ENCODE measurements around the gene TBL1Y. TPM values are rescaled to one million over a fixed set of nuclear protein-coding genes. Genes with fewer than 3 reads are reported as not detected.
"Not testable (repeated sequence)": the region's sequence is repeated elsewhere in the genome, so short reads cannot be mapped to it uniquely, and the experiment has no call there.

The TBL1Y gene
- total RNA-seq, 1 donor from 2014 or later: not detected

DNA sequence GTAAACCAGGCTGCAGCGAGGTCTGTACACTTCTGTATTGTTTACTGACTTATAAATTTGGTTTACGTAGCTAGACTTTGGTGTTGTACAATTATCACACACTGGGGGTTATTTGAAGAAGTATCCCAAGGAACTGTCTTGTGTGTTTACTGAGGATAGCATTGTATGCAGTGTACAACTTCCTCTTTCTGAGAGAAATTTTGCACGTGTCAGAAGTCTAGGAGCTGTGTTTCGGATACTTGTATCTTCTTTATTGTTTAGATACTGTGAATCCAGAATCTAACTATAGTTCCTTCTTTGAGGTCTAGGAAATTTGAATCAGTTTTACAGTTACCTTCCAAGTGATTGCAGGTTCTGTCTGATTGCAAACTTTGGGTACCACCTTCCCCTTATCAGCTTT, 64.5 kb downstream of the TBL1Y start:
- no peak for DNase-seq

DNA sequence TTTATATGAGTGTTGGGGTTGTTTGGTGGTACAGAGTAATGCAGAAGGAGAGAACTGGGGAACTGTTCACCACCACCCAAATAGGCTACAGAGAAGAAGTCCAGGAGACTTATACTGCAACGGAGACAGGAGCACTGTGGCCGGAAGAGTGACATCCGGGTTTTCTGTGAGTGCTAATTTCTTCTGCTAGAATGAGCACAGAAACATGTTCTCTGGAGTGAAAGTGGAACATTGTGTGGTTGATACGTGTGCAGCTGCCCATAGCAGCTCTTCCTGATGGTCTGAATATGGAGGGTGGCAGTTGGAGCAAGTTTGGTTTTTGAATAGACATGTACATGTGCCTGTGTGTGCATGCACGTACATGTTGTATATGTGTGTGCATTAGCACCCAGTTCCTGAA, 67.3 kb downstream of the TBL1Y start:
- DNase-seq: no peak

DNA sequence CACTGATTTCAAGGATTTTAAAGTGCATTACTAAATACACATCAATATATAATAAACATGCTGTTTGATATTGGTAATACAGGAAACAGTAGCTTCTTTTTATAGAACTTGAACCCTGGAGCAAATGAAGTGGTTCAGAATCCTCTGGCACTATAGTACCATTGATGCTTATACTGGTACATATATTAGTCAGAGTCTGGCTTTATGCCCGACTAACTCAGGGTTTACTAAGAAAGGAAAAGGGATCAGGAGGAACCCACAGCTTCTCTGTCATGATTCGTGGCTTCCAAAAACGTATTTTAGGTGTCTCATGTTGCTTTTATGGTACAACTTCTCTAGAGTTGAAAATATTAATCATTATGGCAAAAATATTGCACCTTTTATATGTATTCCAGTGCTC, 72.7 kb downstream of the TBL1Y start:
- no peak for DNase-seq

DNA sequence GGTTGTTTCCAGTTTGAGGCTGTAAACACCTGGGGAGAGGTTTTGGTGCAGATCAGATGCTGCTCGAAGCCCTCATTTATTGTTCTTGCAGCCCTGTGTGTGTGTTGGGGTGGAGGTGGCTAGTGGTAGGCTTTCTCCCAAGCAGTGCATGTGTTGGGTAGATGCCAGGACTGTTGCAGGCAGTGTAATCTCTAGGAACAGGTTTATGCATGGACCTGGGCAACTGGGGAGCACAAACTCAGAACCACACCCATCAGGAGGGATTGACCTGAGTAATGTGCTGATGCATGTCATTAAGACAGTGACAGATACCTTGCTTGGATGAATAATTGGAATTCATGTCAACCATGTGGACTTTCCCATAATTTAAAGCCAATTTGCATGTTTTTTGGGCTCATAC, 77.3 kb downstream of the TBL1Y start:
- DNase-seq: no peak

DNA sequence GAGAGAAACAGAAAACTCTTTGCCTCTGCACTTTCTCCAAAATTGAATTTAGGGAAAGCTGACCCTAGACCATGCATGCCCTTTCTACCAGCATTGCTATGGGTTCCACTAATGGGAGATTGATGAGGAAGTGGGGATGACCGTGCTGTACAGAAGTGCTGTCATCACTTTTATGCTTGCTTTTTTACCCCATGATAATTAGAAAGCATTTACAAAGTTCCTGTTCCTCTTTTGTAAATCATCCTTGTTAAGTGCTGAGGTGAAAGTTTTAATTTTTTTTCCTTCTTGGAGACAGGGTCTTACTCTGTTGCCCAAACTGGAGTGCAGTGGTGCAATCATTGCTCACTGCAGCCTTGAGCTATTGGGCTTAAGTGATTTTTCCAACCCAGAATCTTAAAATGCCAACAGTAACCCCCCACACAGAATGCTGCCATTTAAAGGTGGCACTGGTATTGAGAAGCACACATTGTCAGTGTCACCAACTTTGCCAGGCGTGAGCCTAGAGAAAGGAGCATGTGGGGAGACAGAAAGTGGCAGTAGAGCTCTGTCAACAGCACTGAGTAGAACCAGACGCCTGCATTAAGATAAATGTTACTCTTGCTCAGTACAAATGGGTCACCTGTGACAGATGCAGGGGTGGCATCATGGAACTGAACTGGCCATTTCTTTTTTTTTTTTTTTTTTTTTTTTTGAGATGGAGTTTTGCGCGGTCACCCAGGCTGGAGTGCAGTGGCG, 79.6 kb downstream of the TBL1Y start:
- no peak for DNase-seq

DNA sequence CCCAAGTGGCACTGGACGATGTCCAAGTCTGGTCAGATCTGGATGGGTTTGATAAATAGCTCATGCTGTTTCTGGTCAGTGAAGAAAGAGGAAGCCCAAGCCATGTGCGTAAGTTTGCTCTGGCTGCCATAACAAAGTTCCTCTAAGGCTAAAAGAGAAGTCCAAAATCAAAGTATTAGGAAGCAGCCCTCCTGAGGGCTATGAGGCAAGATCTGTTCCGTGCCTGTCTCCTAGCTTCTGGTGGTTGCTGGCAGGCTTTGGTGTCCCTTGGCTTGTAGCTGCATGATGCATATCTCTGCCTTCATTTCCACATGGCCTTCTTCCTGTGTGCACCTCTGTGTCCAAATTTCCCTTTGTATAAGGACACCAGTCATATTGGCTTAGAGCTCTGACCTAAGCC, 81.5 kb downstream of the TBL1Y start:
- no peak for DNase-seq

DNA sequence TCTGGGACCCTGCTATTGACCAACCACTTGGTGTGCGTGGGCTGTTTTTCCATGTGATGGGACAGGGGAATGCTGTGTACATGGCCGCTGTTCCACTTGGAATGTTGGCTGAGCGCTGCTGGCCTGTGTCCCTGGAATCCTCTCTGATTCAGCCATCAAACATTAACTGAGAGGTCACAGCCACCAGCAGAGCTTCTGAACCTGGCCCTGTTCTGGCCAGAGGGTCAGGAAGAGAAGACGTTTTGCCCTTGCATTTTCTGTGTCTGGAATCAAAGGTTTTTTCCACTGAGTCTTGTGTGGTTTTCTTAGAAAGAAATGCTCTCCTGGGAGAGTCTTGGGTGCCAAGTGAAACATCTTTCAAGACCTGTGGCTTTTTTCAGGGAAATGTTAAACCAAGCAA, 85.5 kb downstream of the TBL1Y start:
- no peak for DNase-seq

DNA sequence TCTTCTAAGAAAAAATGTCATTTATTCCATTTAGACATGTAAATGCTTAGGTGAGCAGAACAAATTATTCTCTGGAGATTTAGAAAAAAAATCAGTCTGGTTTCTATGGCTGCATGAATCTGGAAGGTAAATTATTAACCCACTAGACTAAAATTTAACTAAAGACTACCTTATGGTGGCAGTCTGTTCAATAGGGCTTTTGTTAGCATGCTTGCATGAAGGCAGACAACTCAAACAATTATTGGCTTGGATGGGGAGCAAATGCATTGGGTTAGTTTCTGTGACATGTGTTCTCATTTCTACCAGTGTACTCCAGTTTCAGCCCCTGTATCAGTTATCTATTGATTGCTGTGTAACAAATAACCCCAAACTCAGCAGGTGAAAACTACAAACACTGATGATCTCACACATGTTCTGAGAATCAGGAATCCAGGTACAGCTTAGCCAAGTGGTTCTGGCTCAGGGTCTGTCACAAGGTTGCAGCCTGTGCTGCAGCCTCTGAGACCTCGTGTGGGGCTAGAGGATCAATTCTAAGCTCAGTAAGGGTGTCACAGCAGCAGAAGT, 87.1 kb downstream of the TBL1Y start:
- DNase-seq: no peak

DNA sequence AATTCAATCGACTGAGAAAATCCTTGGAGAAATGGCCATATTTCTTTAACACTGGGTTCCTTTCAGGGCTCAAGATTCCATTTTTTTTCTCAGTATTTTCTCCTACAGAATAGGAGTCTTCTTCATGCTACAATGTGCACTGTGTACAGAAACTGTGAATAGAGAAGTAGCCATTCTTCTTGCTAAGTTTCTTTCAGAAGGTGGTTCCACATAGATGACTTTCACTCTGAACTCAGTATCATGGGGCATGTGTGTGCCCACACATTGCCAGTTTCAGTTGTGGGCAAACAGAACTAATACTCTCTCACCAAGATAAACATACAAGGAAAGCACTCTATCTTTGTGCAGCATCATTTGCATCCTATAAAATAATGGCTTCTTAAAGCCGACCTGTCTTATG, 89.4 kb downstream of the TBL1Y start:
- DNase-seq: no peak

DNA sequence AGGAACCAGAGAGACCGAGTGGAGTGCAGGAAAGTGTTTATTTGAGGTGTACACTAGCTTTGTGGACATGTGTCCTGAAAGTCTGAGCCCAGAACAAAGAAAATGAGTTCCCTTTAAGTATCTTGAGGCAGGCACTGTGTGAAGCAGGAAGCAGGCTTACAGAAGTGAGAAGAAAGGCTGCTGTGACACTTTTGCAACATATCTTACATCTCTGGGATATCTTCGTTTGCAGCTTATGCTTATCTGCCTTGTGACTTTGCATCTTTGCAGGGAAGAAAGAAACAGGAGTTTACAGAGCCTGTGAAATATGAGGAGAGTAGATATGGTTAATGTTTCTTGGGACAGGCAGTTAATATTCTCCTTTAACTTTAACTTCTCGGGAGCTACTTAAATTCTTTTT, 92.1 kb downstream of the TBL1Y start:
- no peak for DNase-seq

DNA sequence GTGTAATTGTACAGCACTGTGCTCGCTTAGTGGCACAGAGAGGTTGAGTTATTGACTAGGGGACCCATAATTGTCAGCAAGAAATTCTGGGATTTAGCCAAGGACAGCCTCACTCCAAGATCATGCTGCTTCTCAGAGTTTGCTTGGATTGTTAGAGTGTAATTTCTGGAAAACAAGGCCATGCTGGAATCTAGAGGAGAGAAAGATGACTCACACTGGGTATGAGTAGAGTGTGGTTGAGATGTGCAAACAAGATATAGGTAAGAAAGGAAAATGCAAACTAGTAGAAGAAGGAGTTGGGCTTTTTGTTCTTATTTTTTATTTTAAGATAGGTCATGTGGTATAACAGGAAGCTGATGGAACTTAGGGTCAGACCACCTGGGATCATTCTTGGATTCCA, 97.4 kb downstream of the TBL1Y start:
- no peak for DNase-seq

DNA sequence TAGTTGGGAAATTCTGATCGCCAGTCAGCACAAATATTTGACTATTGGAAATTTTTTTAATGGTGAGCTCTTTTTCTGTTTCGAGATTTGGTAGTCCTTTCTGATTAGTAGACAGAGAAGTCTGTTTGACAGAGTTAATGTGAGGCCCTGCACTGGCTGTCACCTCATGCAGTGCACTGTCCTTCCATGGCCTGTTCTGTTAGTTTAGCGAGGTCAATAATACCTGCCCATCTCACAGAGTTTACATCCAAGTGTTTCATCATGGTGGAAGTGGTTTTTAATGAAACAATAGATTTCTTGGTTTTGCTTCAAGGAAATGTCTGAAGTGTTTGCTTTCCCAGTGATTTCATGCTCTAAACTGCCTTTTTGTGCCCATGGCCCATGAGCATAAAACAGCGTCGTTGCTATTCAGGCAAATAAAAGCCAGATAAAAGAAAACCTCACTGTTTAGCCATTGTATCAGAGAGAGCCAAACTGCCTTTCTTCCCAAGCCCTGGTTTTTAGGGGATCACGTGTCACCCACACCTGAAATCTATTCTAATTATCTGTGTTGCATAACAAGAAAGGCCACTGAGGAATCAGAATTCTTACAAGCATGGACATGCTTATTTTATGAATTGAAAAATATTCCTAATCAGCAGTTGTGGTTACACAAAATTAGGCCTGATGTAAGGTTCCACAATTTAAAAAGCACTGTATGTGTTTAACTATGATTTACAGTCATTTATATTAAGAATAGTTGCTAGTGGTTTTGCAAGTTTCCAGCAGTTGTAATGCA, 98.3 kb downstream of the TBL1Y start:
- no peak for DNase-seq

DNA sequence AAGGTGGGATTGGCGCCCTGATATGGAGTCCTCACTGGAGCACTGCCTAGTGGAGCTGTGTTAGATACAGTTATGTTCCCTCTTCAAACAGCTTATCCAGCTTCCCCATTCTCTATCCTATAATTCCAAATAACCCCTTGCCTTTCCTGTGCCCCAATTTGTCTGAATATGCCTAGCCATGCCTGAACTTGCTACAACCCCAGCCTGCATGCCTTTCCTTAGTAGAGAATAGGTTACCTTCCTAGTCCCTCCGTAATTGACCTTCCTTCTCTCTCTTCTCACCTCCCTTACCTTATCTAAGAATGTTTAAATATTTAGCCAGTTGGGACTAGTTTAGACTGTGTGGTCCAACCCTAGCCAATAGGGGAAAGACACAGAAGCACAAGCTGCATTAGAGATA, 102.6 kb downstream of the TBL1Y start:
- DNase-seq: no peak

DNA sequence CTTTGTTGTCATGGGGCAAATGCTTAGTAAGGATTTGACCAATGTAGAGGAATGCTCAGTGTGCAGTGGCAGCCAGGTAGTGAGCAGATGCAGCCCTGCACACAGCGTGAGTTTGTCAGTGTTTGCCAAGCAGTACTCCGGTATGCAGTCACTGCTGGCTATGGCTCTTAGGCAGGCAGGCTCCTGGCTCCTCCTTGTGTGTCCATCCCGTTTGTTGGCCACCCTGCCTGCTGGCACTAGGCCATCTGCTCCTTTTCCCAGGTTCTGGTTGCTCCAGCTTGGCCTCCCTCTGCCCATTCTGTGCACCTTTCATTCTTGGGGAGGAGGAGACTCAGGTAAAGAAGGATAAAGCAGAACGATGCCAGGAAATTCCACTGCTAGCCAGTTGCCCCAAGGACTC, 106.0 kb downstream of the TBL1Y start:
- no peak for DNase-seq

DNA sequence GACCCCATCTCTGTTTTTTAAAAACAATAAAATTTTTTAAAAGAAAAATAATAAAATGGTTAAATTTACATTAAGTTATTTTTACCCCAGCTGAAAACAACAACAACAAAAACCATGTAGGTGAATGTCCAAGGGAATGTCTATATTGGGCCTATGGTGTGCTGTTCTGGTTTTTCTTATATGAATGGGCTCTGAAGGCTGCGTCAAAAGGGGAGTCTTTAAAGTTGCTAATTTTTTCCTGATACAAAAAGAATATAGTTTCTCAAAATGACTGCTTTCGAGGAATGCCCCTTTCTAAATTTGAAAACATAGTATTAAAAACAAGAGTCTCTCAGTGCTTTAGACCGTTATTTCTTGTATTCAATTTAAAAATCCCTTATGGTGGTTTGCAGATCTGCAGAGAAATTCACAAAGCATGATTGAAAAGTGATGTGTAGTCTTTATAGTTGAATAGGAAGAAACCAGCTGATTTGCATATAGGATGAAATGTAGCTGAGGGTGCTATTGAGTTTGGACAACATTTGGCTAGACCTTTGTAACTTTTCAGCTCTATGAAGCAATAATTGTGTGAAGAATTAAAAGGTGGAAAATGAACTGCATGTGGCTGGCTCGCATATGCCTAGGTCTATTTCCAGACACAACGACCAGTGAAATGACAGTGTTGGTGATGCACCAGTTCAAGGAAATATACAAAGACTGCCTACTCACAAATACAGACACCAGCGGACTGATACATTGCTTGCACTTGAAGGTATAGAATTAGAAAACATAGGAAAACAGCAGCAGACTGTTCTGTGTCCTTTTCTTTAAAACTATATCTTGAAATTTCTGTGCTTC, 107.0 kb downstream of the TBL1Y start:
- no peak for DNase-seq

DNA sequence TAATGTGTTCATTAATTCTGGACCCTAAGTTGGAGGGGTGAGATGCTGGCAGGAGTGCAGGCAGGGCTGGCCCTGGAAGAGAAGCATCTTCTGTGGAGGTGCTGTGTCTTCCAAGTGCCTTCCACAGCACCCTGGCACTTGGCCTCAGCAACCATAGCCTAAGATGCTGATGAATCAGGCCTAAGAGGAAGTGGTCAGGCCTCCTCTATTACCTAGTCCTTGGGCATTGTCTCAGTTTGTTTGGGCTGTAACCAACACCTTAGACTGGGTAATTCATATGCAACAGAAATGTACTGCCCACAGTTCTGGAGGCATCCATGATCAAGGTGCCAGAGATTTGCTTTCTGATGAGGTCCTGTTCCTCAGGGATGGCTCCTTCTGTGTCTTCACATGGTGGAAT, 128.5 kb downstream of the TBL1Y start:
- no peak for DNase-seq

DNA sequence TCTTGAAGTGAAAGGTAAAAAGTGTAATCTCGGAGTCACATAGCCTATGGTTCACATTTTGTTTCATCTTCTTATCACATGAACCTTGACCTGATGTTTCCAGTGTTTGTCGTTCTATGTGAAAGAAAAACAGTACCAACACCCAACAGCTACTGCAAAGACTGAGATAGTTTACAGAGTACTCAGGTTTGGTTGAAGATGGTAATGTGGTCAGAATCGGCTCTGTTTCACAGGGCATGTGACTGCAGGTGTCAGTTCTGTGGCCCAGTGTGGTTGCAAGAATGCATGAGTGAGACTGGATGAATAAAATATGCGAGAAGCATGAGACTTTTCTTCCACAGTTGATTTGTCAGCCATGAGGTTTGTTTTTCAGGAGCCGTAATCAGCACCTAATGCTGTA, 130.2 kb downstream of the TBL1Y start:
- DNase-seq: no peak

DNA sequence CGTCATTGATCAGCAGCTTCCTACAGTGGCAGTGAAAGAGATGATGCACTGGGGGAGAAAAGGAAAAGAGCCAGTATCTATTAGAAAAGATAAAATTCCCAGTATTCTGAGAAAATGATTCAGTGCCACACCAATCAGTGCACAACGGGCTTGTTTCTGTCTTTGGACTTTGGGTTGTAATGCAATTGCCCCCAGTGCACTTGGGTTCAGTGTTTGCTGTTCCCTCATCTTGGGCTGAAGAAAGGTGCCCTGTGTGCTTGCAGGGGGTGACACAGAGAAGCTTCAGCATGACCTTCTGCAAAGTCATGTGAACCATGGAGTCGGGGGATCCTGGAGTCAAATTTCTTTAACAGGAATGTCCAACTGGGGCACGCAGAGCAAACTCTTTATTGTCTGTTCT, 131.5 kb downstream of the TBL1Y start:
- no peak for DNase-seq

DNA sequence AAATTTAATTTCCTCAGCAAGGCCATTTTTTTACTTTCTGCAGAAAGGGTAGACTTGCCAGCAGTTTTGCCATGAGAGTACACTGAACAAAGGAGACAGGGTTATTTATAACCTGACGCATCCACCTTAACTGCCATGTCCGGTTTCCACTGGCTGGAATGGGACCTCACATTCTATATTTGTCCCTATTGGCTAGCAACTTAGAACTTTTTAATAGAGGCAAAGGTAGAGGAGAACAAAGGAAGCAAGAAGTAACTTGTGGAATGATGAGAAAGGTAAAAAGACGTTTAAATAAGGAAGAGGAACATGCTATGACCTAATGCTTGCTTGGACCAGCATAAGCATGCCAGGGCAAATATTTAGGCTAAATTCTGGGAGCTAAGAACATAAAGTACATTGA, 142.0 kb downstream of the TBL1Y start:
- DNase-seq: not testable (repeated sequence)

DNA sequence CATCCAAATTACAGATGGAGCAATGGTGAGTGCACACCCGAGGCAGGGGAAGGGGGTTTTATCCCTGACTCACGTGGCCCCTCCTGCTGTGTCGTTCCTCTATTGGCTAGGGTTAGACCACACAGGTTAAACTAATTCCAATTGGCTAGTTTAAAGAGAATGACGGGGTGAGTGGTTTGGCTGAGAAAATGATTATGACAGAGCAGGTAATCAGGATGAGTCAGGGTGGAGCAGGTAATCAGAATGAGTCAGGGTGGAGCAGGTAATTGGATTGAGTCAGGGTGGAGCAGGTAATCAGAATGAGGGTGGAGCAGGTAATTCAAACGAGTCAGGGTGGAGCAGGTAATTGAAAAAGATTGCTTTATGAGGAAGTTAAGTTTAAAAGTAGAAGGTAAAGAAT, 146.4 kb downstream of the TBL1Y start:
- no peak for DNase-seq

DNA sequence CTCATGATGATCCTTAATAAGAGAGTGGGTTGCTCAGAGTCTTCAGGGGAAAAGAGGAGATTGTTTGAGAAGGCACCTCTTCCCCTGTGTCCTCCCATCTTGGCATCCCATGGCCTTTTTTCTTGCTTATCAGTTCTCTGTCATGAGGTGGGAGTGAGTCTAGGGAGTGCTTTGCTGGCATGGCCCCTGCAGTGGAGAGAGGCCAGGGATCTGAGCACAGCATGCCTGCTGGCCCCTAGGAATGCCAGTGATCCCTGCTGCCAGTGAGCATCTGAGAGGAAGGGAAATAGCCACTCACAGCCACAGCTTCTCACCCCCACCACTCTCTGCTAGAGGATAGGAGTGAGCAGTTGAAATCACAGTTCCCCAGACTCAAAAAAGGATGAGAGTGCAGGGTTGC, 168.2 kb downstream of the TBL1Y start:
- no peak for DNase-seq

DNA sequence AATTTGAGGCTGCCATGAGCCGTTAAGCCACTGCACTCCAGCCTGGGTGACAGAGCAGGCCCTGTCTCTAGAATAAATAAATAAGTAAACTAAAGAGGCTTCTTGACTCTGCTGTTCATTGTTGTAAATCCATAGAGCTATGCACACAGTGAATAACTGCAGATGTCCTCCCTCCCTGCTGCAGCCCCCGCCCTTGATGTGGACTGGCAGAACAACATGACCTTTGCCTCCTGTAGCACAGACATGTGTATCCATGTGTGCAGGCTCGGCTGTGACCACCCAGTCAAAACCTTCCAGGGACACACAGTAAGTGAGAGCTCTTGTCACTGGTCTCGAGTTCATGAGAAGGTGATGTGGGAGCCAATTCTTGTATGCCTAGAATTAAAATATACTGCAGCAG, 170.1 kb downstream of the TBL1Y start:
- DNase-seq: not testable (repeated sequence)

DNA sequence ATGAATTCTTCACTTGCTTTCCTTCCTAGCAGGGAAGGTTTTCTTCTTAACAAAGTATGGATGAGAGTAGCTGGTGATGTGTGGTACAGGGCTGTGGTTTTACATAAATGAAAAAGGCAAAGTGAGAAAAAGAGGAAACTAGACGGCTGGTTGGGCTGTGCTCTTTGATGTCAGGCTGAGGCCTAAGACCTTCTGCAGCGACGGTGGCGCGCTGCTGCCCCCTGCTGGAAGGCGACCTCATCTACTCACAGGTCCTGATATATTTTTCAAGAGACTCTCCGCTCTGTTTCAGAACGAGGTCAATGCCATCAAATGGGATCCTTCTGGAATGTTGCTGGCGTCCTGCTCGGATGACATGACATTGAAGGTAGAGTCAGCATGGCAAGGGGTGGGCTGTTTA, 175.1 kb downstream of the TBL1Y start:
- peak; percentile 27 for DNase-seq
